Stimulated activated CD4-positive, alpha-beta T cell treated with anti-CD3 and anti-CD28 coated beads, Interleukin-4, amount 100 ng/mL, for 48 hours (primary cell): Measurements from ENCODE around the gene MAGEB3.

ENCODE experiments used
- DNase-seq, 2 donors: peaks; one replicate each; pipeline ENCODE4 v3.0.0-alpha.2; 2020; ENCODE audit warnings: low read depth in 2 of 2

MAGEB3 gene

DNA sequence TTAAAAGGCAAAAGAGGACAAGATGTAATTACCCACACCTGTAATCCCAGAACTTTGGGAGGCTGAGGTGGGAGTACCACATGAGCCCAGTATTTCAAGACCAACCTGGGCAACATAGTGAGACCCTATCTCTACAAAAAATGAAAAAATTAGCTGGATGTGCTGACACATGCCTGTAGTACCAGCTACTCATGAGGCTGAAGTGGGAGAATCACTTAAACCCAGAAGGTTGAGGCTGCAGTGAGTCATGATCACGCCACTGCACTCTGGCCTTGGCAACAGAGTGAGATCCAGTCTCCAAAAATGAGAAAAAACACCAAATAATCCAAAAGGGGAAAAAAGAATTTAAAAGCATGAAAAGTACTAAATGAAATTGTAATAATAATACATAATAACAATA, 47.9 kb downstream of the MAGEB3 start:
- DNase-seq = no peak

DNA sequence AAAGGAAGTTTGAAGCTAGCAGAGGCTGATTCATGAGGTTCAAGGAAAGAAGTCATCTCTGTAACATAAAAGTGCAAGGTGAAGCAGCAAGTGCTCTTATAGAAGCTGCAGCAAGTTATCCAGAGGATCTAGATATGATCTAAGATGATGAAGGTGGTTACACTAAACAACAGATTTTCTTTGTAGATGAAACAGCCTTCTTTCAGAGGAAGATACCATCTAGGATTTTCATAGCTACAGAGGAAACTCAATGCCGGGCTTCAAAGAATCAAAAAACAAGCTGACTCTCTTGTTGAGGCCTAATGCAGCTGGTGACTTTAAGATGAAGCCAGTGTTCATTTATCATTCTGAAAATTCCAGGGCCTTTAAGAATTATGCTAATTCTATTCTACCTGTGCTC, 50.0 kb downstream of the MAGEB3 start:
- no peak for DNase-seq

DNA sequence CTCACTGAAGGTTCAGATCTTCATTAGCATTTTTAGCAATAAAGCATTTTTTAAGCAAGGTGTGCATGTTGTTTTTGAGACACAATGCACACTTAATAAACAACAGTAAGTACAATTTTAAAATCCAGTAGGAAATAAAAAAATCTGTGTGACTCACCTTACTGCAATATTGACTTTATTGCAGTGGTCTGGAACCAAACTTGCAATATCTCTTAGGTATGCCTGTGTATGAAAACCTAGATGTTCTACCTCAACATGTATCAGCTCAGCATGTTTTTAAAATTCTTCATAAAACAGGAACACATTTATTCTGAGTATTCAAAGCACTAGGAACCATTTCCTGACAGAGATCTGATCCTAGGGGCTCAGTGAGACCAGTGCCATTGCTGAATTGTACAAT, 52.1 kb downstream of the MAGEB3 start:
- no peak for DNase-seq

DNA sequence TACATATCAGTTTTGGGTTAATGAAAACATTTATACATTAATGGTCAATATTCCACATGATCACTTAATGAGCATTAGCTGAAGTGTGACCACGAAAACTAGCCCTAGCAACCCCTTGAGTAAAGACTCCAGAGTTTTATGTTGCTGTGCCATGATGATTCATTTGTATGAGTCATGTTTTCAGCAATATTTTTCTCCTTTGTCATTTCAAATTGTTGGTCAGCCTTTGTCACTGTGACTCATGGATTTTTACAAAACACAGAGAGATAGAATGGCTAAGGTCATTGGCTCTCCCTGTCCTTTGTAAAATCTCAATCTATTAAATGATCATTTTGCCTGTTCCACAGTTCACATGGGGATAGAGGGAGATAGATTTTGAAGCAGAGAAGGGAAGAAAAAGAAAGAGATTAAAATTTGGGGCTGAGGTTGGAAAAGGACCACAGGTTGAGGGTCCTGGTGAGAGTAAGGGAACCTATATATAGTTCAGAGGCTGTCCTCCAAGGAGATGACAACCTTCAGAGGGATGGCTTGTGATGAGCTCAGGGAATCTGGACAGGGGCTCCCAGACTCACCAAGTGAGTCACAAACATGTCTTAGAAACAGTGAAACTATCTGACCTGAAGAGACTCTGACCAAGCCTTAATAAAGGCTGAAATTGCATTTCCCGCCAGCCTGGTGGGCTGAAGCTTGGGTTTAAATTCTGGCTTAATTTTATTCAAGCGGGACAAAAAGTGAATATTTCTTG, 53.2 kb downstream of the MAGEB3 start:
- no peak for DNase-seq
